CD4-positive, alpha-beta memory T cell (primary cell): ENCODE data around the gene ESPL1. TPM values are rescaled to one million over a fixed set of nuclear protein-coding genes. Genes with fewer than 3 reads are reported as not detected.

ENCODE experiments used
- CTCF ChIA-PET: fragments of 350-600 bp; sonication (Branson Sonifier 250); formaldehyde crosslinking; loops from one replicate; lab custom pipeline; 2021; ENCODE audit warnings: inconsistent platforms; ENCODE audit not compliant: partially characterized antibody; lab: Charles Lee
- POLR2A ChIA-PET: fragments of 350-600 bp; sonication (Branson Sonifier 250); formaldehyde crosslinking; loops from one replicate; lab custom pipeline; 2021; ENCODE audit not compliant: partially characterized antibody; lab: Charles Lee
- DNase-seq, 5 donors: peaks; one replicate each; pipeline versions ENCODE4 v3.0.0 to v3.0.0-alpha.2; 2020 to 2022; ENCODE audit warnings: mixed read lengths in 1 of 5
- H3K27ac ChIP-seq: one replicate; pipeline ENCODE4 v1.7.0; 2013; ENCODE audit warnings: low read depth, low read length
- H3K27me3 ChIP-seq: 2 replicates; pipeline ENCODE4 v1.7.0; 2013; ENCODE audit warnings: mild to moderate bottlenecking, low read length, moderate library complexity; ENCODE audit not compliant: insufficient read depth
- H3K36me3 ChIP-seq: 2 replicates; pipeline ENCODE4 v1.7.0; 2013; ENCODE audit warnings: mild to moderate bottlenecking, low read length, moderate library complexity; ENCODE audit not compliant: insufficient read depth
- H3K4me1 ChIP-seq: 2 replicates; pipeline ENCODE4 v1.7.0; 2013; ENCODE audit warnings: mild to moderate bottlenecking, low read length, moderate library complexity; ENCODE audit not compliant: insufficient read depth
- H3K4me3 ChIP-seq, 2 donors: one replicate each; pipeline ENCODE4 v1.7.0; 2013; ENCODE audit warnings: low read length in 2 of 2, mild to moderate bottlenecking in 1 of 2
- H3K9me3 ChIP-seq, 2 donors: one replicate each; pipeline ENCODE4 v1.7.0; 2013; ENCODE audit warnings: low read length in 2 of 2, control low read depth in 1 of 2; ENCODE audit not compliant: control insufficient read depth in 1 of 2
- H3K27ac Mint-ChIP-seq, 7 donors: one replicate each; pipeline ENCODE4 v1.8.0; 2020 to 2021; ENCODE audit warnings: mixed read lengths in 7 of 7, mild to moderate bottlenecking in 6 of 7, inconsistent platforms in 3 of 7, moderate library complexity in 3 of 7
- H3K27me3 Mint-ChIP-seq, 2 donors: one replicate each; pipeline ENCODE4 v1.8.0; 2020 to 2021; ENCODE audit warnings: mixed read lengths in 2 of 2
- H3K36me3 Mint-ChIP-seq, 2 donors: one replicate each; pipeline ENCODE4 v1.8.0; 2020 to 2021; ENCODE audit warnings: mixed read lengths in 2 of 2, inconsistent platforms in 1 of 2, mild to moderate bottlenecking in 1 of 2
- H3K4me1 Mint-ChIP-seq, 4 donors: one replicate each; pipeline ENCODE4 v1.8.0; 2020 to 2021; ENCODE audit warnings: mixed read lengths in 4 of 4, mild to moderate bottlenecking in 1 of 4
- H3K4me3 Mint-ChIP-seq, 8 donors: one replicate each; pipeline ENCODE4 v1.8.0; 2020 to 2021; ENCODE audit warnings: mixed read lengths in 8 of 8, mild to moderate bottlenecking in 7 of 8, moderate library complexity in 6 of 8, inconsistent platforms in 3 of 8
- H3K9me3 Mint-ChIP-seq, 8 donors: one replicate each; pipeline ENCODE4 v1.8.0; 2020 to 2021; ENCODE audit warnings: mixed read lengths in 8 of 8, mild to moderate bottlenecking in 5 of 8, inconsistent platforms in 3 of 8, moderate library complexity in 1 of 8
- intact Hi-C: fragments of 100-400 bp; cut with micrococcal nuclease; formaldehyde crosslinking; loops from one replicate; pipeline ENCODE4 v1.15.1; 2023
- polyA plus RNA-seq, 2 donors: library from polyadenylated mRNA; unstranded; fragments of 300-500 nt; fragmentation: Illumina TruSeq; gene quantifications; one replicate each; pipeline ENCODE4 v1.2.3, GENCODE V29; 2021
- total RNA-seq, 2 experiments: library from RNA; stranded (reverse); gene quantifications; one replicate each; pipeline ENCODE4 v1.2.3, GENCODE V29; 2021

ESPL1 gene
- total and polyA plus RNA-seq, 4 experiments from 2014 or later: 0.16 to 0.55 (median 0.20) TPM; not detected in 1

DNA sequence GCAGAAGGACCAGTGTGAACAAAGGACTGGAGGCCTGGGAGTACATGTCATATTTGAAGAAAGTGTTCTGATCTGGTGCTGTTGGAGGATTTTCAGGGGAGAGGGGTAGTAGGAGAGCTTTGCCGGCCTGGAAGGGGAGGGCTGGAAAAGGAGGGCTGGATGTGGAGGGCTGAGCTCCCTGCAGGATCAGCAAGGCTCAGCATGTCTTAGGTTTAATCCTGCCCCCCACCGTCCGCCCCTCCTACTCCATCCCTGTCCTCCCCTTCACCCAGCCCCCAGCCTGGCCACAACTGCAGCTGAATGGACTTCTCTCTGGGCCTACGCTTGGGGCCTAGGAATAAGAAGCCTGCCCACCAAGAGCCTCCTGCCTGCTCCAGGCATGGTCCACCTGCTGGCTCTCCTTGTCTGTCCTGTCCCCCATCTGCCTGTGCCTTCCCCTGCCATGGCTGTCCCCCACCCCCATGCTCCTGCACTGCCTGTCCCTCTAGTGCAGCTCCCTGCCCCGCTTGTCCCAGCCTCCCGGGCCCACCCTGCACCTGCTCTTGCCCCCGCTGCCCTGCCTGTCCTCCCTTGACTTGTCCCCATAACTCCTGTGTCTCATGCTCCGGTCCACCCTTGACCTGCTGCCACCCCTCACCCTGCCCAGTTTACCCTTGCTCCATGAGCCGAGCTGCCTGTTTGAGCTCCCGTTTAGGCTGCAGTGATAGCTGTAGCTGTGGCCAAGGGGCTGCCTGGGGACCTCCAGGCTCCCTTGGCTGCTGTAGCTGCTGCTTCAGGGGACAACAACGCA lies 26.3 kb upstream of the ESPL1 start:
- ChIA-PET POLR2A (interaction anchor here (1.3 to 16.9 kb wide), 5 partner anchors 10 to 62 kb away, joined by 3 to 333 read pairs (median 4); partner anchors contain the start of gene ZNF740), CTCF (interaction anchor here (1.3 to 3.3 kb wide), 3 partner anchors 10 to 28 kb away, joined by 3 to 17 read pairs (median 13); a partner anchor contains a TSS)
- no peak overlapping the region for H3K4me3 ChIP-seq
- H3K9me3 ChIP-seq: no peaks in the 10 kb centered on the region
- no peaks in the 10 kb centered on the region for H3K36me3 ChIP-seq
- Mint-ChIP-seq H3K9me3 (no peaks in the 10 kb centered on the region), H3K27ac (peak overlapping the region in 3 of 7 donors; percentile 48 to 83 (median 52)), H3K27me3 (peaks cover 0 to 9% of the 10 kb centered on the region in 2 donors), H3K4me3 (no peak overlapping the region), H3K4me1 (peaks cover 10 to 16% (median 14%) of the 10 kb centered on the region in 4 donors), H3K36me3 (no peaks in the 10 kb centered on the region)
- no peak for DNase-seq
- H3K4me1 ChIP-seq: peaks cover 10% of the 10 kb centered on the region
- intact Hi-C loops: no loop called here
- H3K27ac ChIP-seq: no peak overlapping the region
- no peaks in the 10 kb centered on the region for H3K27me3 ChIP-seq

DNA sequence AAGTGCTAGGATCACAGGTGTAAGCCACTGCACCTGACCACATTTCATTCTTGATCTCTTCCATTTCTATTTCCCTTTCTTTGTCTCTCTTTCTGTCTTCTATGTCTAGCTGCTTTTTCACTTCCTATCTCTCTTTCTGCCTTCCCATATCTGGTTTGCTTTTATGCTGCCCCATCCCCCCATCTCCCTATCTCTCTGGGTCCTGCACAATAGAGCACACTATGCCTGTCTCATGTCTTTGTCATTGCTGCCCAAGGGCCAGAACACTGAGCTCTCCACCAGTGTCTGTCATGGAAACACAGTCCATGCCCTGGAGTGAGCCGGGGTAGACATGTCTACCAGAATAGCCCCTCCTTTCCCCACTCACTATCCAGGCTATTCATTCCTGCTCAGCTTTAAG lies 23.8 kb upstream of the ESPL1 start:
- DNase-seq: no peak
- Mint-ChIP-seq H3K27me3 (peaks cover 0 to 9% of the 10 kb centered on the region in 2 donors), H3K4me3 (no peak overlapping the region), H3K4me1 (peaks cover 2 to 7% (median 5%) of the 10 kb centered on the region in 4 donors), H3K9me3 (no peaks in the 10 kb centered on the region), H3K36me3 (no peaks in the 10 kb centered on the region), H3K27ac (peak overlapping the region in 1 of 7 donors; percentile 20)
- H3K36me3 ChIP-seq: no peaks in the 10 kb centered on the region
- POLR2A ChIA-PET: interaction anchor here (0.8 to 16.9 kb wide), 2 partner anchors 9 to 26 kb away, joined by 3 to 333 read pairs; no protein-coding TSS in a partner anchor
- CTCF ChIA-PET: interaction anchor here (1.2 to 3.2 kb wide), 3 partner anchors 11 to 30 kb away, joined by 3 to 17 read pairs (median 6); no protein-coding TSS in a partner anchor
- H3K27ac ChIP-seq: no peak overlapping the region
- no peaks in the 10 kb centered on the region for H3K27me3 ChIP-seq
- no peaks in the 10 kb centered on the region for H3K9me3 ChIP-seq
- no peaks in the 10 kb centered on the region for H3K4me1 ChIP-seq
- intact Hi-C loops: no loop called here
- no peak overlapping the region for H3K4me3 ChIP-seq

GRCh38 chr12:53245286-53245685 lies 22.8 kb upstream of the ESPL1 start:
- Mint-ChIP-seq H3K36me3 (no peaks in the 10 kb centered on the region), H3K4me1 (peaks cover under 1 to 5% (median 3%) of the 10 kb centered on the region in 4 donors), H3K27me3 (peaks cover 0 to 9% of the 10 kb centered on the region in 2 donors), H3K9me3 (no peaks in the 10 kb centered on the region), H3K27ac (peak overlapping the region in 1 of 7 donors; percentile 23), H3K4me3 (no peak overlapping the region)
- DNase-seq: no peak
- no peaks in the 10 kb centered on the region for H3K27me3 ChIP-seq
- no peak overlapping the region for H3K4me3 ChIP-seq
- no peak overlapping the region for H3K27ac ChIP-seq
- ChIA-PET POLR2A (interaction anchor here (0.7 to 16.9 kb wide), 2 partner anchors 27 to 37 kb away, joined by 6 to 333 read pairs; no protein-coding TSS in a partner anchor), CTCF (interaction anchor here (0.8 to 3.2 kb wide), 3 partner anchors 22 to 33 kb away, joined by 3 to 17 read pairs (median 3); no protein-coding TSS in a partner anchor)
- no peaks in the 10 kb centered on the region for H3K36me3 ChIP-seq
- no peaks in the 10 kb centered on the region for H3K4me1 ChIP-seq
- H3K9me3 ChIP-seq: no peaks in the 10 kb centered on the region
- intact Hi-C loops: no loop called here

- no peaks in the 10 kb centered on the region for H3K27me3 ChIP-seq
- peak overlapping the region; percentile 83 for H3K27ac ChIP-seq
- peaks cover 7 to 26% of the 10 kb centered on the region in 2 donors for H3K36me3 Mint-ChIP-seq
- peak overlapping the region; percentile 96 to 100 (median 98) for H3K4me3 Mint-ChIP-seq
- ChIA-PET POLR2A (interaction anchor here (0.6 to 8.7 kb wide), 16 partner anchors 10 to 92 kb away, joined by 3 to 207 read pairs (median 6); partner anchors contain the start of genes CSAD, ESPL1, ITGB7 and MYG1), CTCF (interaction anchor here (0.7 to 4.7 kb wide), 24 partner anchors 10 to 94 kb away, joined by 3 to 160 read pairs (median 5); partner anchors contain the start of genes AAAS, ESPL1, ITGB7 and MYG1)
- peaks cover 8% of the 10 kb centered on the region for H3K36me3 ChIP-seq
- peak; percentile 67 to 78 (median 71) for DNase-seq
- H3K9me3 Mint-ChIP-seq: peaks cover 0 to 3% (median 0%) of the 10 kb centered on the region in 8 donors
- peak overlapping the region; percentile 73 to 92 for H3K4me3 ChIP-seq
- peak overlapping the region; percentile 96 to 99 (median 98) for H3K27ac Mint-ChIP-seq
- H3K9me3 ChIP-seq: no peaks in the 10 kb centered on the region
- no peaks in the 10 kb centered on the region for H3K27me3 Mint-ChIP-seq
- H3K4me1 ChIP-seq: peaks cover 46% of the 10 kb centered on the region
- H3K4me1 Mint-ChIP-seq: peaks cover 23 to 52% (median 41%) of the 10 kb centered on the region in 4 donors
- intact Hi-C loops: loop anchor here (1.0 kb wide), 7 partner anchors 19 to 94 kb away; partner anchors contain the start of genes PFDN5 and RARG
Observed at GRCh38 chr12:53251477-53252348, 16.4 kb upstream of the ESPL1 start.

DNA sequence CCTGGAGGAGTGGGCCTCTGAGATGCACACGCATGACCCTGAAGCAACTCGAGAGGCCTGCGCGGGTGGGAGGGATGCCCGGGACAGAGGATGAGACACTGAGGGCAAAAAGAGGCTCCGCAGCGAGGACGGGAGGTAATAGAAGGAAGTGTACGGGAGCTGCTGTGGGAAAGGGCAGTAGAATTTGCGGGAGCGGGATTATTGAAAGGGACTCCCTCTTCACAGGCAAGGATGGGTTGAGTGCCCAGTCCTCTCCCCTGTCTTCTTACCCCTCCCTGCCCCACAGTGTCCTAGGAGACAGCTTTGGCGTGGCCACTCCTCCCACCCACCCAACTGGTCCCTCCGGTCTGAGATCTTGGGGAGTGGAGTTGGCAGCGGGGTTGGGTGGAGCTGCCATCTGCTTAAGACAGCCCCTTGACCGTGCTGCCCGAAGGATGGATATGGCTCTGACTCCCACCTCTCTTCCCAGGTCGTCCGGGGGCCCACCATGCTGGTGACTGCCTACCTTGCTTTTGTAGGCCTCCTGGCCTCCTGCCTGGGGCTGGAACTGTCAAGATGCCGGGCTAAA lies 15.7 kb upstream of the ESPL1 start:
- H3K27me3 ChIP-seq: no peaks in the 10 kb centered on the region
- peaks cover 23 to 52% (median 41%) of the 10 kb centered on the region in 4 donors for H3K4me1 Mint-ChIP-seq
- ChIA-PET POLR2A (interaction anchor here (1.2 to 8.7 kb wide), 9 partner anchors 11 to 72 kb away, joined by 3 to 207 read pairs (median 13); partner anchors contain the start of genes AAAS, CSAD, ESPL1 and ITGB7), CTCF (interaction anchor here (0.6 to 4.7 kb wide), 11 partner anchors 10 to 186 kb away, joined by 3 to 160 read pairs (median 11); partner anchors contain the start of genes AAAS, ESPL1 and ITGB7)
- peak overlapping the region; percentile 95 to 98 (median 97) for H3K27ac Mint-ChIP-seq
- H3K36me3 ChIP-seq: peaks cover 8% of the 10 kb centered on the region
- H3K36me3 Mint-ChIP-seq: peaks cover 7 to 26% of the 10 kb centered on the region in 2 donors
- H3K27ac ChIP-seq: peak overlapping the region; percentile 83
- peak overlapping the region; percentile 73 to 92 for H3K4me3 ChIP-seq
- H3K27me3 Mint-ChIP-seq: no peaks in the 10 kb centered on the region
- H3K4me1 ChIP-seq: peaks cover 46% of the 10 kb centered on the region
- H3K4me3 Mint-ChIP-seq: peak overlapping the region; percentile 96 to 100 (median 98)
- H3K9me3 ChIP-seq: no peaks in the 10 kb centered on the region
- DNase-seq: no peak
- intact Hi-C loops: loop anchor here (1.0 kb wide), 1 partner anchor 43 kb away; the partner anchor contains the start of gene PFDN5
- H3K9me3 Mint-ChIP-seq: peaks cover 0 to 3% (median 0%) of the 10 kb centered on the region in 8 donors

DNA sequence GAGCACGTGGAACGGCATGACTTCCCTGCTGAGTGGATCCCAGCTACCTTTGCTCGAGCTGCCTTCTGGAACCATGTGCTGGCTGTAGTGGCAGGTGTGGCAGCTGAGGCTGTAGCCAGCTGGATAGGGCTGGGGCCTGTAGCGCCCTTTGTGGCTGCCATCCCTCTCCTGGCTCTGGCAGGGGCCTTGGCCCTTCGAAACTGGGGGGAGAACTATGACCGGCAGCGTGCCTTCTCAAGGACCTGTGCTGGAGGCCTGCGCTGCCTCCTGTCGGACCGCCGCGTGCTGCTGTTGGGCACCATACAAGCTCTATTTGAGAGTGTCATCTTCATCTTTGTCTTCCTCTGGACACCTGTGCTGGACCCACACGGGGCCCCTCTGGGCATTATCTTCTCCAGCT lies 14.8 kb upstream of the ESPL1 start:
- CTCF ChIA-PET: interaction anchor here (0.6 to 4.7 kb wide), 12 partner anchors 15 to 187 kb away, joined by 3 to 160 read pairs (median 4); partner anchors contain the start of genes AAAS, ESPL1 and ITGB7
- intact Hi-C loops: no loop called here

More for the DNA sequence above, 14.8 kb upstream of the ESPL1 start:
- Histone ChIP-seq H3K27ac (peak overlapping the region; percentile 83), H3K4me3 (no peak overlapping the region), H3K36me3 (peaks cover 8% of the 10 kb centered on the region), H3K4me1 (peaks cover 46% of the 10 kb centered on the region), H3K9me3 (no peaks in the 10 kb centered on the region), H3K27me3 (no peaks in the 10 kb centered on the region)
- POLR2A ChIA-PET: interaction anchor here (1.6 to 8.7 kb wide), 5 partner anchors 11 to 94 kb away, joined by 3 to 207 read pairs (median 9); partner anchors contain the start of genes AAAS, ESPL1 and ITGB7
- Mint-ChIP-seq H3K27ac (peak overlapping the region in 6 of 7 donors; percentile 89 to 97 (median 96)), H3K36me3 (peaks cover 7 to 26% of the 10 kb centered on the region in 2 donors), H3K4me1 (peaks cover 23 to 52% (median 41%) of the 10 kb centered on the region in 4 donors), H3K27me3 (no peaks in the 10 kb centered on the region), H3K9me3 (peaks cover 0 to 3% (median 0%) of the 10 kb centered on the region in 8 donors), H3K4me3 (peak overlapping the region; percentile 96 to 100 (median 98))
- no peak for DNase-seq
